ENCODE results near the gene TRIM6. TPM values are rescaled to one million over a fixed set of nuclear protein-coding genes. Genes with fewer than 3 reads are reported as not detected.

The TRIM6 gene
- total RNA-seq, 1 experiment from 2014 or later: 17.9 TPM

DNA sequence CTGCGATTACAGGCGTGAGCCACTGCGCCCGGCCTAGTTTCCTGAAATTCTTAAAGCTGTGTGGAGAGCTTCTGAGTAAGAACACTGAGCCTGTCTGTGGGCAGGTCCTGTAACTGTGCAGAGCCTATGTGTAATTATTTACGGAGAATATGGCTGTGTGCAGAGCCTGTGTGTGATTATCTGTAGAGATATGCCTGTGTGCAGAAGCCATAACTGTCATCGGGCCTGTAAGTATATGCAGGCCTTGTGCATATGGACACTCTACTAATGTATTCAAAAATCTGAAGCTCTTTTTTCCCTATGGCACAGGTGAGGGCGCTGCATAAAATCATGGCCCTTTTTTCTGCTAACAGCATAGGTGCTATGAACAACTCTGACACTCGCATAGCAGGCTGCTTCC is 15.9 kb upstream of the TRIM6 start, which contains the start of gene OR52B6:
TSS of gene OR52B6 (plus strand) at position 301 of the 400 bp plus-strand sequence. CDS start at position 301, 0 bp downstream.
- Histone ChIP-seq H3K4ac (ENCODE audit: low read depth, low read length) (no peak within 1 kb of the TSS), H3K79me2 (ENCODE audit: insufficient read depth, low read length) (no peaks in the 10 kb centered on the region), H2BK12ac (ENCODE audit: insufficient read length, low read depth, low read length) (no peak within 1 kb of the TSS), H3K27ac (ENCODE audit: insufficient read length, low read depth, low read length) (no peak within 1 kb of the TSS), H2BK5ac (ENCODE audit: insufficient read length, low read length) (no peak within 1 kb of the TSS), H3K56ac (ENCODE audit: insufficient read length, low read depth, low read length) (no peak within 1 kb of the TSS), H3T11ph (ENCODE audit: low read length) (no peak within 1 kb of the TSS), H2AK5ac (ENCODE audit: insufficient read length, low read length) (no peak within 1 kb of the TSS), H4K20me1 (ENCODE audit: control insufficient read depth, insufficient read depth, insufficient read length) (no peaks in the 10 kb centered on the region), H3K9me3 (ENCODE audit: control insufficient read depth, low read depth, low read length) (no peaks in the 10 kb centered on the region), H2BK120ac (ENCODE audit: low read depth, low read length, poor library complexity, severe bottlenecking) (no peak within 1 kb of the TSS), H2BK20ac (ENCODE audit: low read depth, low read length, poor library complexity, severe bottlenecking) (no peak within 1 kb of the TSS), H3K23me2 (ENCODE audit: insufficient read length, low read depth, low read length, poor library complexity, severe bottlenecking) (no peaks in the 10 kb centered on the region), H3K4me1 (ENCODE audit: insufficient read depth, low read length) (no peaks in the 10 kb centered on the region), H4K5ac (ENCODE audit: insufficient read length, low read depth, low read length) (no peak within 1 kb of the TSS), H4K91ac (ENCODE audit: insufficient read length, low read depth, low read length) (no peak within 1 kb of the TSS), H2BK15ac (ENCODE audit: low read depth, low read length) (no peak within 1 kb of the TSS), H3K27me3 (ENCODE audit: insufficient read depth, low read length) (no peaks in the 10 kb centered on the region), H3K23ac (ENCODE audit: insufficient read length, low read depth, low read length) (no peak within 1 kb of the TSS), H3K4me2 (ENCODE audit: insufficient read depth, insufficient read length, low read length) (no peak within 1 kb of the TSS), H3K14ac (ENCODE audit: insufficient read depth, low read length) (no peak within 1 kb of the TSS), H3K9ac (ENCODE audit: extremely low read depth, insufficient read length, low read length) (no peak within 1 kb of the TSS), H2AFZ (ENCODE audit: low read length) (no peak within 1 kb of the TSS), H4K8ac (replicated peaks; ENCODE audit: insufficient read length, low read depth, low read length) (no peak within 1 kb of the TSS), H3K79me1 (ENCODE audit: insufficient read depth, low read depth, low read length, poor library complexity, severe bottlenecking) (no peaks in the 10 kb centered on the region), H3K18ac (ENCODE audit: insufficient read length, low read depth, low read length) (no peak within 1 kb of the TSS)
- H3K4me3 Mint-ChIP-seq: no peak within 1 kb of the TSS
- no peak for DNase-seq
- no peaks in the 10 kb centered on the region for H3K4me1 Mint-ChIP-seq
- TF ChIP-seq, protein P1, sequence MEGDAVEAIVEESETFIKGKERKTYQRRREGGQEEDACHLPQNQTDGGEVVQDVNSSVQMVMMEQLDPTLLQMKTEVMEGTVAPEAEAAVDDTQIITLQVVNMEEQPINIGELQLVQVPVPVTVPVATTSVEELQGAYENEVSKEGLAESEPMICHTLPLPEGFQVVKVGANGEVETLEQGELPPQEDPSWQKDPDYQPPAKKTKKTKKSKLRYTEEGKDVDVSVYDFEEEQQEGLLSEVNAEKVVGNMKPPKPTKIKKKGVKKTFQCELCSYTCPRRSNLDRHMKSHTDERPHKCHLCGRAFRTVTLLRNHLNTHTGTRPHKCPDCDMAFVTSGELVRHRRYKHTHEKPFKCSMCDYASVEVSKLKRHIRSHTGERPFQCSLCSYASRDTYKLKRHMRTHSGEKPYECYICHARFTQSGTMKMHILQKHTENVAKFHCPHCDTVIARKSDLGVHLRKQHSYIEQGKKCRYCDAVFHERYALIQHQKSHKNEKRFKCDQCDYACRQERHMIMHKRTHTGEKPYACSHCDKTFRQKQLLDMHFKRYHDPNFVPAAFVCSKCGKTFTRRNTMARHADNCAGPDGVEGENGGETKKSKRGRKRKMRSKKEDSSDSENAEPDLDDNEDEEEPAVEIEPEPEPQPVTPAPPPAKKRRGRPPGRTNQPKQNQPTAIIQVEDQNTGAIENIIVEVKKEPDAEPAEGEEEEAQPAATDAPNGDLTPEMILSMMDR (conservative IDR thresholded peaks at IDR 0.05): no peak
- no peaks in the 10 kb centered on the region; a peak in 1 of 5 replicates for H3K9me3 Mint-ChIP-seq
- no peak within 1 kb of the TSS for H3K27ac Mint-ChIP-seq
- no peaks in the 10 kb centered on the region for H3K36me3 Mint-ChIP-seq (ENCODE audit: insufficient read depth in 1 of 3, low read depth in 3 of 3)
- WGBS (ENCODE audit: extremely low coverage, insufficient read length, low lambda C conversion rate): no CpG with 5 or more reads among the region's 8 CpGs
- H3K27me3 Mint-ChIP-seq (ENCODE audit: low read depth): no peaks in the 10 kb centered on the region

Measured in H9 (cell line).